ENCODE measurements around the gene SNX27. TPM values are rescaled to one million over a fixed set of nuclear protein-coding genes. Genes with fewer than 3 reads are reported as not detected.

The SNX27 gene
- total and polyA plus RNA-seq, 10 of the 15 experiments (the other 5 are each of a cell fraction or from before 2014, with no cell fraction given) = 3.8 to 21.8 (median 12.5) TPM

DNA sequence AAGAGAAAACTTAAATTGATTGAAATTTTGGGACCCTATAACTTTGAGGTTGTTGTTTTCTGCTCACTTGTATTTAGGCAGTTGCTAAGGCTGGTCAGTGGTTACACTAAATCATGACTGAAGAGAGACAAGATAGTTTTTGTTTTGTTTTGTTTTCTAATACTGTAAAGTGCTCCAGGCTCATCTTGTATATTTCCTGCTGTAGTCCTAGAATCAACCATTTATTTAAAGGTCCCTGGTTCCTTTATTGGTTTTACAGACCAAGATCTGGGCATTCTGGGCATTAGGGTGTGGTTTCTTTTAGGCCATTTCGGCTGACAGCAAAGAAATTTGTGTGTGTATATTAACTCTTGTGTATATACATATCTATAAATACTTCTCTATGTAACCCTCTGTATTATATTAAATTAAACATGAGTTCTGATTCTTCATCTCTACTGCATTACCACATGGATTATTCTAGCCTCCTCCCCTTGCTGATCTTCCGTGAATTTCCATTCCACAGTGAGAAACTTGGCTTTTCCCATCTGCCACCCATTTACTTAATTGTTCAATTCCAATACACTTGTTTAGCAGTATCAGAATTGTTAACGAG, 15.0 kb downstream of the SNX27 start:
- no peak overlapping the region for H2AFZ ChIP-seq (ENCODE audit: control insufficient read depth, low read depth, low read length)
- 84% methylated on average over 3 of the region's 3 CpGs for WGBS (ENCODE audit: insufficient coverage, insufficient replicate concordance, low lambda C conversion rate, missing lambda C conversion rate)
- in situ Hi-C loops (cut with MboI) = no loop called here
- FAIRE-seq (no peak), DNase-seq (ENCODE audit: low read depth, low spot score) (no peak), ATAC-seq (no peak)
- H3K9ac ChIP-seq (ENCODE audit: control insufficient read depth, insufficient read depth, low read length) = no peak overlapping the region
- no peak overlapping the region for H3K27ac ChIP-seq (ENCODE audit: control insufficient read depth, insufficient read depth)
- RAD21 ChIA-PET (ENCODE audit: unreplicated experiment) = no interaction called here
- no peak overlapping the region for H3K4me2 ChIP-seq (ENCODE audit: control insufficient read depth, insufficient read depth)
- no peaks in the 10 kb centered on the region for H3K9me3 ChIP-seq (replicated peaks; ENCODE audit: control insufficient read depth, insufficient read depth, low read length)
- no peaks in the 10 kb centered on the region for H4K20me1 ChIP-seq (ENCODE audit: control insufficient read depth, insufficient read depth)
- H3K4me3 ChIP-seq = no peak overlapping the region
- intact Hi-C loops (cut with micrococcal nuclease; ENCODE audit: unreplicated experiment) = no loop called here
- POLR2A ChIA-PET = no interaction called here
- no peaks in the 10 kb centered on the region for H3K27me3 ChIP-seq (replicated peaks in 1 of 2; ENCODE audit: control insufficient read depth in 2 of 2, insufficient read depth in 2 of 2, low read length in 1 of 2)
- no peaks in the 10 kb centered on the region for H3K36me3 ChIP-seq (ENCODE audit: control insufficient read depth in 2 of 2, insufficient read depth in 2 of 2, low read length in 1 of 2)
- SMC1A ChIA-PET (ENCODE audit: uncharacterized antibody, unreplicated experiment) = no interaction called here
- BruUV-seq (replicated peaks) = no TSS peak
- H3K79me2 ChIP-seq (ENCODE audit: control insufficient read depth, insufficient read depth, low read length) = peaks cover under 1% of the 10 kb centered on the region
- CTCF ChIA-PET = no interaction called here
- no peaks in the 10 kb centered on the region for H3K4me1 ChIP-seq (ENCODE audit: control insufficient read depth, insufficient read depth, low read length)
- TF ChIP-seq SUZ12 (IDR thresholded peaks at IDR 0.05; ENCODE audit: unreplicated experiment) = no peak
- TF ChIP-seq SMAD5 (IDR thresholded peaks at IDR 0.05; ENCODE audit: low read depth) = no peak
- no peak for TF ChIP-seq ESRRA (IDR thresholded peaks at IDR 0.05; ENCODE audit: low read length)
- no peak for TF ChIP-seq PML (IDR thresholded peaks at IDR 0.05; ENCODE audit: low read length)
- TF ChIP-seq KLF5 (IDR thresholded peaks at IDR 0.05; ENCODE audit: partially characterized antibody) = no peak
- no peak for TF ChIP-seq RELA (IDR thresholded peaks at IDR 0.05; ENCODE audit: borderline replicate concordance, partially characterized antibody)
- TF ChIP-seq HDAC6 (IDR thresholded peaks at IDR 0.05; ENCODE audit: unreplicated experiment) = no peak
- no peak for TF ChIP-seq ZSCAN29 (IDR thresholded peaks at IDR 0.05)
- TF ChIP-seq, protein P1, sequence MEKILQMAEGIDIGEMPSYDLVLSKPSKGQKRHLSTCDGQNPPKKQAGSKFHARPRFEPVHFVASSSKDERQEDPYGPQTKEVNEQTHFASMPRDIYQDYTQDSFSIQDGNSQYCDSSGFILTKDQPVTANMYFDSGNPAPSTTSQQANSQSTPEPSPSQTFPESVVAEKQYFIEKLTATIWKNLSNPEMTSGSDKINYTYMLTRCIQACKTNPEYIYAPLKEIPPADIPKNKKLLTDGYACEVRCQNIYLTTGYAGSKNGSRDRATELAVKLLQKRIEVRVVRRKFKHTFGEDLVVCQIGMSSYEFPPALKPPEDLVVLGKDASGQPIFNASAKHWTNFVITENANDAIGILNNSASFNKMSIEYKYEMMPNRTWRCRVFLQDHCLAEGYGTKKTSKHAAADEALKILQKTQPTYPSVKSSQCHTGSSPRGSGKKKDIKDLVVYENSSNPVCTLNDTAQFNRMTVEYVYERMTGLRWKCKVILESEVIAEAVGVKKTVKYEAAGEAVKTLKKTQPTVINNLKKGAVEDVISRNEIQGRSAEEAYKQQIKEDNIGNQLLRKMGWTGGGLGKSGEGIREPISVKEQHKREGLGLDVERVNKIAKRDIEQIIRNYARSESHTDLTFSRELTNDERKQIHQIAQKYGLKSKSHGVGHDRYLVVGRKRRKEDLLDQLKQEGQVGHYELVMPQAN (conservative IDR thresholded peaks at IDR 0.05) = no peak
- no peak for TF ChIP-seq ZNF687 (IDR thresholded peaks at IDR 0.05)
- no peak for TF ChIP-seq HSF1 (IDR thresholded peaks at IDR 0.05; ENCODE audit: low read depth, low read length)
- no peak for TF ChIP-seq CHD1 (IDR thresholded peaks at IDR 0.05; ENCODE audit: low read depth, low read length)
- TF ChIP-seq ZNF592 (IDR thresholded peaks at IDR 0.05) = no peak
